NOMO-1 treated with dmso at 0.1 percent for 144 hours (cell line): ENCODE results near the gene ECM2.

Experiments
- DNase-seq: peaks from one replicate; lab custom pipeline; 2025; ENCODE audit not compliant: unreplicated experiment; lab: John Stamatoyannopoulos, UW

ECM2 gene

DNA sequence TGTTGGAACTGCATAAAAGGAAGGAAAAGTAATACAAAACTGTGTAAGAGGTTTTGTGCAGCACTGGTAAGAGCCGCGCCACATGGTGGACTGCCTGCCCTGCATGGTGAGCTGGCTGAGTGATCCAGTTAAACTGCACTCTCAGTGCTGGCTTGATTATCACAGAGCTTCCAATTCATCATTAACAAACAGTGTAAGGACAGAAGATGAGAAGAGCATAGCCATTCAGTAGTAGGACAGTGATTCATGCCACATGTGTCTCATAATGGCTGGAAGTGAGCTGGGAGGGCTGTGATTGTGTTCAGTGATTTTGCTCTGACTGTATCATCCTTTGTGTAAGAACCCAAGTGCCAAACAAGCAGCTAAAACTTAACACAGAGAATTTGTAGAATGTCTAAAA, 67.6 kb downstream of the ECM2 start:
- DNase-seq = no peak

DNA sequence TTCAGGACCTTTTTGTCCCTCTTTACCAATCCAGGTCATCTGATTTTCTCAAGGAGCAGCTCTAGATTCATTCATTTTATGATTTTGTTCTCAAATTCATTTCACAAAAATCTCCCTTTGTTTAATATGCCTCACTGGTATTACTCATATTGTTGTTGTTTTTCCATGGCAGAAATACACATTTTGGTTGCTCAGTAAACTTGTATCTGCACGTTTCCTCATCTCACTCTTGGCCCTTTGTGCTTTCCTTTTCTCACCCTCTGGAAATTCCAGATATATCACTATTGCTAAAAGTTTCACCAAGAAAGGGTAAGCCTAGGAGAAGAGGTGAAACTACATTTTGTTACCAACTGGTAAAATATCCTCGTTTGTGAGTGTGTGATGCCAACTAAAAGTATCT, 68.3 kb downstream of the ECM2 start:
- DNase-seq = no peak

DNA sequence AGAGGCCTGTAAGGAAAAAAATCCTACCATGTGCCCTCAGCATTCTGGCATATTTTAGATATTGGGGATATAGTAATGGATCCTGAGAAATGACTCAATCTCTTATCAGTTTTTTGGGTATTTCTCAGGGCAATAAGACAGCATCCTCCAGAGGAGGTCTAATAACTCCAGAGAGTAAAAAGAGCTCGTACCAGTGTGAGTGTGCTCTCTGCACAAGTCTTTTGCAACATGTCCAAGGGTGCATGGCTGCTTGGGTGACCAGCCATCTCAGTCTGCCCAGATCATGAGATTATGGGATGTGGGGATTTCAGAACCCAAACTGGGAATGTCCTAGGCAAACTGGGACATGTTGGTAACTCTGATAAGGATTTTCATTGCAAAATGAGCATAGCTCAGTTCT, 68.7 kb downstream of the ECM2 start:
- no peak for DNase-seq

DNA sequence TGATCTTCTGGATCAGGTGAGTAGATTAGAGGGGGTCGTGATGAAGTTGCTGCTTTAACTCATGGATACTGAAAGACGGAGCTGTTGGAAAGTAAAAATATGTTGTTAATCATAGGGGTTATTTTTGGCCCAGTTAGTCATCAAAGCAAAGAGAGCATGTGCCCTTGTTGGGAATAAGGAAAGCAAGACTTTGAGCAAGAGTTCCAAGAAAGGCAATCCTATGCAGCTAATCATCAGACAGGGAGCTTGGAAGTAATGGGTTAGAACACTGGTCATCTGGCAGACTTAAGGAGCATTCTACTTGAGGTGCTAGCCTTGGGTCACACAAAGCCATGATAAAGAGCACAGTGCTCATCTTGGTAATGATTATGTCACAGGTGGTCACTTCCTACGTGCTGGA, 71.8 kb downstream of the ECM2 start:
- no peak for DNase-seq

DNA sequence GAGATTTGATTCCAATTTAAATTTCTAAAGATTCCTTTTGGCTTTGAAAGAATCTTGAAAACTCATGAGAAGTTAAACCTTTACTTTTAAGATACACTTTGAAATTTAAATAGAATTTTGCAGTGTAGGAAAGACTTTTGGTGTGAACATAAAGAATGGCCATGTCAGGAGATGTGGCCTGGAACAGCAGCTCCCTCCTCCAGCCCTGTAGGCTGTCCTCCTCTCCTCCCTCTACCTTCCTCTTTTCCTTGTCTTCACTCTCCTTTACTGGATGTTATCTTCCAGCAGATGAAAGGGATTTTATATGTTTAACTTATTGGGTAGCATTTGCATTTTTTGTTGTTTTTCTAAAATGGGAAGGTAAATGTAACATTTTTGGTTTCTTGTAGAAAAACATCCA, 72.4 kb downstream of the ECM2 start:
- no peak for DNase-seq

DNA sequence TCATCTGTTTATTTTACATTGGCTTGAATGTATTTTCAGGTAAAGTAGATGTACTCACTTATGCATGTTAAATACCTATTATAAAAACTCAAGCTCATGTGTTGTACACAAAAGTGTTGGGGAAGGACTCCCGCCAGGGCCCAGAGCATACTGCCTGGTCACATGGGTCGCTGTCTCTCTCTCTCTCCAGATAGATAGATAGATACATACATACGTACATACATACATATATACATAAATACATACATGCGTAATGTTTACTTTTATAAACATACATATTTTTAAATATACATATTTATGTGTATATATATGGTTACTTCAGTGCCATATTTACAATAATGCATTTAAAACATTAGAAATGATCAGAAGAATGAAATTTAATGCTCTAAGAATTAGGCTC, 78.2 kb downstream of the ECM2 start:
- no peak for DNase-seq

DNA sequence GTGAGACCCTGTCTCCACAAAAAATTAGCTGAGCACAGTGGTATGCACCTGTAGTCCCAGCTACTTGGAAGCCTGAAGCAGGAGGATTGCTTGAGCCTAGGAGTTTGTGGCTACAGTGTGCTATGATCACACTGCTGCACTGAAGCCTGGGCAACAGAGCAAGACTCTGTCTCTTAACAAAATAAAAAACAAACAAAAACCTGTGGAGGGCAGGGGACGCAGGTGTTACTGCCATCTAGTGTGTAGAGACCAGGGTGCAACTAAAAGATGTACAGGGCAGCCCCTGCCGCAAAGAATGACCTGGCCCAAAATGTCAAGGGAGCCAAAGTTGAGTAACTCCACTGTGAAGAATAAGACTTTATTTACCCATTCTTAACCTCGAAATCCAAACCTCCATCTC, 80.6 kb downstream of the ECM2 start:
- no peak for DNase-seq

- no peak for DNase-seq
These were observed 89.3 kb downstream of the ECM2 start for GRCh38 chr9:92446536-92446935.
